Left renal pelvis (tissue), 4 donors: Measurements from ENCODE around the gene M1AP. TPM values are rescaled to one million over a fixed set of nuclear protein-coding genes. Genes with fewer than 3 reads are reported as not detected.

Source experiments
- DNase-seq, 4 donors: peaks; one replicate each; pipeline ENCODE4 v3.0.0-alpha.2; 2013; ENCODE audit warnings: low read depth in 4 of 4, low spot score in 3 of 4
- polyA plus RNA-seq, 4 donors: library from polyadenylated mRNA; unstranded; fragments of 120-200 nt; gene quantifications; one replicate each; pipeline ENCODE4 v1.2.1, GENCODE V29; 2013; ENCODE audit not compliant: insufficient read length in 4 of 4

The M1AP gene
- polyA plus RNA-seq, 4 donors = 0.41 to 1.3 (median 0.81) TPM

GRCh38 chr2:74551530-74551929 lies 96.6 kb downstream of the M1AP start:
- DNase-seq = no peak

DNA sequence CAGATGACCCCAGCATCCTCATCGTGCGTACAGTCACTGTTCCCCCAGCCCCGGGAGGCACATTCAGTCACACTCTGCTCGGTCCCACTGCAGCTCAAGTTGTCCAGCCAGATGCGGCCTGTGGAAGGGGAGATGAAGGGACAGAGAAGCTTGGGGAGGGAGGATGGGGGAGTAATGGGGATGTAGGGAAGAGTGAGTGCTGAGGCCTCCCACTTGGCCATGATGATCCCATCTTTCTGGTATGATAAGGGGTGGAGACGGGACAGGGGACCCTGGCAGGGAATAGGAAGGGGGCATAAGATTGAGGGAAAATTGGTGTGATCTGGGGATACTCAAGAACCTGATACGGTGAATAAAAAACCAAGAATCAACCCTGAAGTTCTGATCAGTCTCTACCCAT lies 97.9 kb downstream of the M1AP start:
- DNase-seq = no peak

- no peak for DNase-seq
Measured at GRCh38 chr2:74548900-74549826, 99.0 kb downstream of the M1AP start.

- DNase-seq = no peak
Measured at GRCh38 chr2:74548285-74548899, 99.7 kb downstream of the M1AP start.

GRCh38 chr2:74546004-74546403 lies 102.1 kb downstream of the M1AP start:
- DNase-seq = no peak

DNA sequence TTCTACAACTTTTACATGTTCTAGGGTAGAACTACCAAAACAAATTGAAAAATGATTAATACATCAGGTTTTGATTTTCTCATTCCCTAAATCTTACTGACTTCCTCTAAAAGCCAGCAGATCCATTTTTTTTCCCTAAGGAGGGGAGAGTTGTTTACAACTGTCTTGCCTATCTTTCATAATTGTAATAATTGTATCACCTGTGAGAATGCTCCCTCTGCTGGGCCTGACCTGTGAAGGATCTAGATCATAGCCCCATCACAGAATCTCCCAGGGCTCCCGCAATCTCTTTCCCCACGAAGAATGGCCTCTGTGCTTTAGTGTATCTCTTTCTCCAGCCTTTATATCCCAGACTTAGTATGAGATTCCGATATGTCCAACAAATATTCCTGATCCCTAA lies 103.5 kb downstream of the M1AP start:
- no peak for DNase-seq

DNA sequence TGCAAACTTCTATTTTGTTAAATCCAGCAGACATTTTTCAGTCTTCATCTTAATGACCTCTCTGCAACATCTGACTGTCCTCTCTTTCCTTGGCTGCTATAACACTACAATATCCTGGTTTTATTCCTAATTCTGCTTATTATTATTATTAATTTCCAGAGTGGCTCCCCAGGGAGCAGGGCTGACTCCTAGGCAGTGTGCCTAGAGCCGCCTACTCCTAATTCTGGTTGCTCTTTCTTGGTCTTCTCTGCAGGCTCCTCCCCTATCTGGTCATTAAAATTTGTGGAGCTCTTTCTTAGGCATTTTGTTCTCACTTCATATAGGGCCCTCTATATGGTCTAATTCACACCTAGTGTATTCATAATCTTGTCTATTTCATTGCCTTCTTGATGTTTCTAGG lies 105.2 kb downstream of the M1AP start:
- DNase-seq = no peak

DNA sequence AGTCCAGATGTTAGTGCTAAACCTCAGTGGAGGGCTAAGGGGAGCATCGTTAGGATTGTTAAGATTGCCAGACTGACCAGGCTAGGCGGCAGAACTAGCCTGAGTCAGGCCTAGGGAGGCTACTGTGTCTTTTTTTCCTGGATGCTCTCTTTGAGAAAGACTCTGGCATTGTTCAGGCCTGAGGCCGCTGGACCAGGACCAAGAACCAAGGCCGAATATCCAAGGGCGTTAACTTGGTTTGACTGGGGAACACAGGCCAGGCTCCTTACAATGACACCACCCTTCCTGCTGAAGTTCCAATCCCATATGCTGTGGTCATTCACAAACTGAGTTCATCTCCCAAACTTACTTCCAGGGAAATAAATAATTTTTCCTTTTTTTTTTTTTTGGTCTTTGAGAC lies 107.8 kb downstream of the M1AP start:
- no peak for DNase-seq

DNA sequence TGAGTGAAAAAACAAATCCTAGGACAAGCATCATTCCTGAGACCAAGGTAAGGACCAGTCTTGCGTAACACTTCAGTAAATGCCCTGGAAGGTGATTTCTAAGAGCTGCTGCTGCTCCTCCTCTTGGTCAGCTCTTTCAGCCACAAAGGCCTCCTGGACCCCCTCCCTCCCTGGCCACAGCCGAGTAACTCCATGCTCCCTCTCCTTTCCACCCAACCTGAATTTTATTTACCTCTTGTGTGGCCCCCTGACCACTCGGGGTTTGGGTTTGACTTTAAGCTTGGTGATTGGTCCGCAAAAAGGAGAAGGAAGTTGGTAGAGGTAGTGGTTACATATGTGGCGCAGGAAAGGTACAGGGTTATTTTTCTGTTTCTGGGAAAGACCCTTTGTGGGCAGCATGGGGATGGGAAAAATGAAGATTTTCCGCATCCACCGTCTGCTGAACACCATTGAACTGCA lies 109.2 kb downstream of the M1AP start:
- no peak for DNase-seq

DNA sequence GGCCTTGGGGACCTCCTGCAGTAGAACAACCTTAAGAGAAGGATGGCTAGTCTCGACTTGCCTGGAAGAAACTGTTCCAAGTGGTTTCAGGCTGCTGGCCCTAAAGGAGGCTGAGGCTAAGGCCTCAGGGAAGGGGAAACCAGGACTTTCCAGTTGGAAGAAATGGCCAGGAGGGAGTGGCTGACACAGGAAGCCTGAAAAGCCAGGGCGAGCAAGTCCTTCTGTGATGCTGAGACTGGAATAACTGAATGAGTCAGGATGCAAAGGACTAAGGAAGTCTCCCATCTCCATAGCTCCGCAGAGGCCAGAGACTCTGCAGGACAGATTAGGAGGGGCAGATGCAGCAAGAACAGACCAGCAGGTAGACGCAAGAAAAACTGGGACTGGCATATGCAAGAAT lies 111.0 kb downstream of the M1AP start:
- no peak for DNase-seq

DNA sequence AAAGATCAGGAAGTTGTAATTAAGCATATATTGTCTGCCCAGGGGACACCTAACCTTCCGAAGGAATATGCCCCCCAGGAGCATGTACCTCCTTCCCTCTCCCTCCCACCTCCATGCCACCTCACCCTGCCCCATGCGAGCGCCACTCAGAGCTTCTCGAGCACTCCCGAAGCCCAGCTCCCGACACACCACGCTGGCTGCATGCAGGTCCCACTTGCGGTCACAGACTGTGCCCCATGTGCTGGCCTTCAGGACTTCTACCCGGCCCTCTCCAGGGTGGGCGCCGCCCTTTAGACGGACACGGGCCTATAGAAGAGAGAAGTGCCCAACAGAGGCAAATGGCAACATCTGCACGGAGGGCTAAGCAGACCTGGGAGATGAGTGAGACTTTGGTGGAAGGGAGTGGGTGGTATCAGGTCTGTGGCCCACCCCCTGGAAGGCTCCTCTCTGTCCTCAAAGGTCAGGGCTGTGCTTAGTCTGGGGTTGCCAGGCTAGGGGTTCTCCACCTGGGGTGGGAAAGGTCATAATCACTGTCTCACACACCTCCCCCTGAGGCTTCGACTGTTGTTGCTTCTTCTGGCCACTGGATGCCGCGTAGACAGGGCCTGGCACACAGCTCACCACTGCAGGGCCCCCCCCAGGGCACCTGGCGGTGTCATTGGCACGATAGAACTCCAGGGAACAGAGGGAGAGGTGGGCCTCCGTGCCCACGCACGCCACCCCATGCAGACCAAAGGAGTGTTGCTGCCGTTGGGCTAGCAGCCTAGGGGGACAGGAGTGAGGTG lies 111.8 kb downstream of the M1AP start:
- DNase-seq = no peak

DNA sequence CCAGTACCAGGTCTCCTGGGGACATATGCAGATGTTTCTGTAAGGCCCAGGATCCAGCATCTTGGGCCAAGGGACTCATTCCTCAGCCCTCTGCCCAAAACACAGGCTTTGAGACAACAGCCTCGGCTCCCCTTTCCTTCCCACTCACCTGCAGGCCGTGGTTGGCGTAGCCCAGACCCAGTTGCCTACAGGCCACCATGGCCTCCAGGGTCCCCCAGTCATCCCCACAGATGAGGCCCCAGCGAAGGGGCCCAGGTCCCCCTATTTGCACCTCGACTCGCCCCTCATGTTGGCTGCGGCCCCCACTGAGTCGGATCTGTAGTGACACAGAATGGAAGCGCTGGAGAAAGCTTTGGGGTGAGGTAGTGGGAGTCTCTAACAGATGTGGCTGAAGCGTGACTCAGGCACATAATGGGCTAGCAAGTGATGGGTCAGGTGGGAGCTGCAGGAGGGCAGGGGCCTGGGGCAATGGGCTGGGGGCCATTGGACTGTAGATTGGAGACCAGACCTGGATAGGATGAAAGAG lies 112.6 kb downstream of the M1AP start:
- DNase-seq = no peak

DNA sequence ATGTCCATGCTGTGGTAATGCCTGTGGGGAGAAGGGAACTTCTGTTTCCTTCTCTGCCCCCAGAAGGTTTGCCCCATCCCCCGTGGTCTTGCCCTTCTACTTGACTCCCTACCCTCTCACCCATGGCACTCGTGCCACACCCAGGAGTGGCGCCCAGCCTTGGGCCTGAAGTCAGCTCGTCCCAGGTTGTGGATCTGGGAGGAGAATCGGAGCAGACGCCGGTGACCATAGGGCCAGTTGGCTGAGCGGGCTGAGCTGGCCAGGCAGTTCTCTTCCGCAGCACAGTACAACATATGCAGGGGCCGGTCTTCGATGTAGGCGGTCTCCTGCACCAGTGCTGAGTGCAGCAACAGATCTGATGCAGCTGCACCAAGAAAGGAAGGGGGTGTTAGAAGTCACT lies 113.7 kb downstream of the M1AP start:
- DNase-seq = no peak

DNA sequence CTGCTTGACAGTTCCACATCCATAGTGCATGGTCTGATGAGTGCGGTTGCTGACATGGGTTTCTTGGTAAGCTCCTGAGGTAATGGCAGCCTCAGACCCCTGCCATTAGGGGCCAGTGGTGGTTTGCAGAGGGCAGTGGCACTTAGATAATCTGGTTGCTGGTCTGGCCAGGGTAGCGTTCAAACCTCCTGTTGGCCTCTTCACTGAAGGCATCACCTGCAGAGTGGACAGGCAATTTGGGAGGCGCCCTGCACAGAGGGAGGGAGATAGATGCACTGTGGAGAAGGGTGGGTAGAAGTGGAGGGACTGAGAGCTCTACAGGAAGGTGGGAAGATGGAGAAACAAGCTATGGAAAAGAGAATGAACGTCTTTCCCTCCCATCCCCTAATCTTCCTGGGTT lies 114.7 kb downstream of the M1AP start:
- DNase-seq = no peak

- no peak for DNase-seq
Measured at GRCh38 chr2:74532222-74532621, 115.9 kb downstream of the M1AP start.

- DNase-seq = no peak
Measured at GRCh38 chr2:74531666-74532065, 116.5 kb downstream of the M1AP start.

GRCh38 chr2:74530239-74531187 lies 117.6 kb downstream of the M1AP start:
- DNase-seq = no peak

DNA sequence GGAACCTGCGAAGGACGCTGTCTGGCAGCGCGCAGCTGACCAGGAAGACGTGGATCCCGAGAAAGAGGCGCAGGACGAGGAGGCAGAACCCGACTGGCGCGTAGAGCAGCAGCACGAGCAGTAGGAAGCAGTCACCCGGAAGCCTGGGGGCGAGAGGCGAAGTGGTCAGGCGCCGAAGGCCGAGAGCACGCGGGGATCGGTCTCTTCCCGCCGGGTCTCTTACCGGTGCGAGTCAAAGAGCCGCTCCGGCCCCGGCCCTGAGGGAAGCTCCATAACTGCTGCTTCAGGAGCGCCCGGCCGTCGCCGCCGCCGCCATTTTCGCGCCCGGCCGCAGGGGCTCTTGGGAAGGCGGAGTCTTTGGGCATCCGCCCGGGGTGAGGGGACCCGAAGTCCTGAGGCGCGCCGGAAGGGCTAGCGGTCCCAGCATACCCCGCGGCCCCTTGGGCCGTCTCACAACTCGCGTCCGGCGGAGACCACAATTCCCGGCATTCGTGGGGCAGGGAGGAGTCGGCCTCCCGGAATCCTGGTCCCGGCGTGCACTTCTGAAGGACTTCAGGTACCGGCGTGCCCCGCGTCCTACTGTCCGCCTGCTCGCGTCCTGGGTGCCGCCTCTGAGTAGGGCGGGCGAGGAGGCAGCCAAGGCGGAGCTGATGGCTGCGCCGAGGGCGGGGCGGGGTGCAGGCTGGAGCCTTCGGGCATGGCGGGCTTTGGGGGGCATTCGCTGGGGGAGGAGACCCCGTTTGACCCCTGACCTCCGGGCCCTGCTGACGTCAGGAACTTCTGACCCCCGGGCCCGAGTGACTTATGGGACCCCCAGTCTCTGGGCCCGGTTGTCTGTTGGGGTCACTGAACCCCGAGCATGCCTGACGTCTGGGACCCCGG lies 118.5 kb downstream of the M1AP start, which contains the start of the genes AUP1 and HTRA2:
Gene AUP1, minus strand, starts transcription at position 350 of the 882 bp plus-strand sequence. Its CDS starts 77 bp downstream, at position 273.
Gene HTRA2, plus strand, starts transcription at position 577 of the 882 bp plus-strand sequence. Its CDS starts 74 bp downstream, at position 651.
- peak; percentile 95 to 98 (median 98) for DNase-seq
